Kidney (tissue), 14 donors: ENCODE measurements around the gene FYTTD1. TPM values are rescaled to one million over a fixed set of nuclear protein-coding genes. Genes with fewer than 3 reads are reported as not detected.

Experiments used
- DNase-seq, 5 donors: peaks; one replicate each; pipeline ENCODE4 v3.0.0-alpha.2; 2013 to 2020
- FAIRE-seq: peaks from 2 replicates; lab custom pipeline; 2012; peaks lifted over from hg19 to GRCh38; lab: Jason Lieb, UNC
- H3K27ac ChIP-seq, 2 donors: one replicate each; pipeline ENCODE4 v1.7.0; 2013; ENCODE audit warnings: low read depth in 2 of 2, low read length in 2 of 2, inconsistent platforms in 1 of 2
- H3K27me3 ChIP-seq: one replicate; pipeline ENCODE4 v1.7.1; 2013; ENCODE audit warnings: low read length, inconsistent platforms; ENCODE audit not compliant: control insufficient read depth, insufficient read depth
- H3K36me3 ChIP-seq, 3 donors: one replicate each; pipeline versions ENCODE4 v1.7.0 to v1.7.1; 2013; ENCODE audit warnings: low read length in 3 of 3, control low read depth in 1 of 3, inconsistent platforms in 1 of 3; ENCODE audit not compliant: insufficient read depth in 3 of 3, control insufficient read depth in 2 of 3
- H3K4me1 ChIP-seq, 3 donors: one replicate each; pipeline versions ENCODE4 v1.7.0 to v1.7.1; 2013; ENCODE audit warnings: low read length in 3 of 3, inconsistent platforms in 1 of 3, low read depth in 1 of 3; ENCODE audit not compliant: control insufficient read depth in 2 of 3, insufficient read depth in 2 of 3
- H3K4me3 ChIP-seq, 3 donors: one replicate each; pipeline versions ENCODE4 v1.7.0 to v1.8.1; 2013; ENCODE audit warnings: low read length in 3 of 3, control low read depth in 1 of 3, inconsistent platforms in 1 of 3
- H3K9ac ChIP-seq, 3 donors: one replicate each; pipeline versions ENCODE4 v1.7.0 to v1.7.1; 2013; ENCODE audit warnings: low read length in 3 of 3, control low read depth in 1 of 3, inconsistent platforms in 1 of 3
- H3K9me3 ChIP-seq, 3 donors: one replicate each; pipeline versions ENCODE4 v1.7.0 to v1.7.1; 2013; ENCODE audit warnings: low read length in 3 of 3, control low read depth in 1 of 3, inconsistent platforms in 1 of 3; ENCODE audit not compliant: control insufficient read depth in 2 of 3, insufficient read depth in 1 of 3
- CTCF ChIP-seq: IDR thresholded peaks from 3 replicates; pipeline ENCODE4 v1.5.1; 2012; ENCODE audit warnings: mild to moderate bottlenecking, moderate library complexity, borderline replicate concordance; ENCODE audit not compliant: insufficient read depth; ENCODE audit errors: extremely low read depth
- intact Hi-C: fragments of 100-400 bp; cut with DNase I; formaldehyde crosslinking; loops from one replicate; pipeline ENCODE4 v1.11.1; 2022
- polyA plus RNA-seq: library from polyadenylated mRNA; stranded (reverse); fragments of 350-450 nt; fragmentation: Illumina TruSeq; extraction: RNeasy Lipid Tissue Mini Kit (QIAGEN cat#74804); gene quantifications from one replicate; pipeline ENCODE4 v1.2.3, GENCODE V29; 2014; ENCODE audit warnings: low read depth, low replicate concordance; ENCODE audit not compliant: insufficient read depth
- total RNA-seq: library from RNA; stranded (reverse); fragmentation: NEBNext Ultra II Directional; extraction: Animal tissue kit (Norgen Biotek cat#: 25700); gene quantifications from one replicate; pipeline ENCODE4 v1.2.1, GENCODE V29; 2021
- donor health status: control.
- donor health status: control.
- donor health status: control.
- donor health status: control.
- donor health status: control.
- donor health status: DM: yes; HTN: yes; CAD: no.
- donor health status: Normal renal cell carcinoma (clear cell type).

Gene FYTTD1
- total and polyA plus RNA-seq, 2 donors from 2014 or later, result 11.9 to 53.7 TPM

- peaks cover 0 to 4% (median 0%) of the 10 kb centered on the region in 3 donors for H3K4me1 ChIP-seq
- H3K4me3 ChIP-seq, result peak within 1 kb of the TSS; percentile 84 to 89 (median 85)
- peak within 1 kb of the TSS; percentile 83 to 93 (median 86) for H3K9ac ChIP-seq
- intact Hi-C loops, result no loop called here
- FAIRE-seq, result no peak
- peak; percentile 93 to 96 (median 94) for DNase-seq
- H3K36me3 ChIP-seq, result peaks cover 0 to 3% (median 0%) of the 10 kb centered on the region in 3 donors
- TF ChIP-seq CTCF, result no peak
- H3K27me3 ChIP-seq, result no peaks in the 10 kb centered on the region
- peak within 1 kb of the TSS; percentile 98 to 99 for H3K27ac ChIP-seq
- H3K9me3 ChIP-seq, result no peaks in the 10 kb centered on the region
These were observed 41.6 kb downstream of the FYTTD1 start, which contains the start of gene LRCH3 for GRCh38 chr3:197791113-197791891. TSS of gene LRCH3 (plus strand) at chr3:197791254. CDS start at chr3:197791279, 25 bp downstream.

- no peak for FAIRE-seq
- intact Hi-C loops, result no loop called here
- TF ChIP-seq CTCF, result no peak
These were observed 42.4 kb downstream of the FYTTD1 start for GRCh38 chr3:197791892-197792647.

GRCh38 chr3:197793247-197793646 lies 43.6 kb downstream of the FYTTD1 start:
- FAIRE-seq (no peak), DNase-seq (no peak)
- Histone ChIP-seq H3K36me3 (no peaks in the 10 kb centered on the region), H3K4me3 (no peak overlapping the region), H3K27ac (no peak overlapping the region), H3K27me3 (no peaks in the 10 kb centered on the region), H3K9ac (no peak overlapping the region), H3K4me1 (peaks cover 0 to 4% (median 0%) of the 10 kb centered on the region in 3 donors), H3K9me3 (no peaks in the 10 kb centered on the region)
- intact Hi-C loops, result no loop called here
- TF ChIP-seq CTCF, result no peak

More at GRCh38 chr3:197791892-197792647, 42.4 kb downstream of the FYTTD1 start:
- Histone ChIP-seq H3K9me3 (no peaks in the 10 kb centered on the region), H3K9ac (peak overlapping the region; percentile 83 to 93 (median 86)), H3K36me3 (peaks cover 0 to 3% (median 0%) of the 10 kb centered on the region in 3 donors), H3K4me3 (peak overlapping the region; percentile 84 to 89 (median 85)), H3K4me1 (peaks cover 0 to 4% (median 0%) of the 10 kb centered on the region in 3 donors), H3K27ac (peak overlapping the region; percentile 98 to 99), H3K27me3 (no peaks in the 10 kb centered on the region)
- DNase-seq, result peak in 2 of 5 donors; percentile 45 to 68
